GM18517 (cell line): ENCODE results near the gene PDHX.

Experiments
- ATAC-seq: cut with Tn5 transposase; IDR thresholded peaks from one replicate; pipeline ENCODE4 v1.9.1; 2021; ENCODE audit warnings: mild to moderate bottlenecking, moderate library complexity; ENCODE audit not compliant: unreplicated experiment

PDHX gene

GRCh38 chr11:34987617-34988016, 71.2 kb downstream of the PDHX start:
- no peak for ATAC-seq

- no peak for ATAC-seq
Observed at GRCh38 chr11:34988294-34989255, 72.2 kb downstream of the PDHX start.

GRCh38 chr11:34990916-34991315, 74.5 kb downstream of the PDHX start:
- no peak for ATAC-seq

GRCh38 chr11:34994854-34995253, 78.4 kb downstream of the PDHX start:
- no peak for ATAC-seq

- no peak for ATAC-seq
Observed at GRCh38 chr11:34996958-34997357, 80.5 kb downstream of the PDHX start.

GRCh38 chr11:34997952-34998528, 81.6 kb downstream of the PDHX start:
- no peak for ATAC-seq

- ATAC-seq = no peak
Observed at GRCh38 chr11:34999453-34999852, 83.0 kb downstream of the PDHX start.

GRCh38 chr11:35003186-35003585, 86.8 kb downstream of the PDHX start:
- ATAC-seq = no peak

- no peak for ATAC-seq
Observed at GRCh38 chr11:35003658-35004057, 87.2 kb downstream of the PDHX start.

GRCh38 chr11:35005141-35005780, 88.8 kb downstream of the PDHX start:
- ATAC-seq = no peak

GRCh38 chr11:35006389-35007128, 90.1 kb downstream of the PDHX start:
- ATAC-seq = peak; percentile 94

- ATAC-seq = peak; percentile 63
Observed at GRCh38 chr11:35007277-35007676, 90.9 kb downstream of the PDHX start.

- ATAC-seq = no peak
Observed at GRCh38 chr11:35009191-35009943, 92.9 kb downstream of the PDHX start.

- ATAC-seq = no peak
Observed at GRCh38 chr11:35009944-35010342, 93.5 kb downstream of the PDHX start.

GRCh38 chr11:35010654-35011053, 94.2 kb downstream of the PDHX start:
- no peak for ATAC-seq

GRCh38 chr11:35011389-35011788, 95.0 kb downstream of the PDHX start:
- ATAC-seq = no peak

- ATAC-seq = peak; percentile 24
Observed at GRCh38 chr11:35011944-35012343, 95.5 kb downstream of the PDHX start.

- ATAC-seq = peak; percentile 68
Observed at GRCh38 chr11:35012467-35013191, 96.2 kb downstream of the PDHX start.

GRCh38 chr11:35013514-35014233, 97.3 kb downstream of the PDHX start:
- peak; percentile 49 for ATAC-seq
